Tibial nerve (tissue), 4 donors: ENCODE measurements around the gene RUSC2. TPM values are rescaled to one million over a fixed set of nuclear protein-coding genes. Genes with fewer than 3 reads are reported as not detected.

Experiments
- DNase-seq, 2 donors: peaks; one replicate each; pipeline ENCODE4 v3.0.0-alpha.2; 2019; ENCODE audit warnings: low spot score in 2 of 2
- H3K27ac ChIP-seq, 4 donors: fragments of 200-600 bp; sonication (generic) in 3 of 4; one replicate each; pipeline ENCODE4 v1.5.1; 2017 to 2019; ENCODE audit warnings: mild to moderate bottlenecking in 1 of 4
- H3K27me3 ChIP-seq, 2 donors: fragments of 200-600 bp; sonication (generic) in 1 of 2; one replicate each; pipeline versions ENCODE4 v1.5.1 to v1.6.0; 2017 to 2019
- H3K36me3 ChIP-seq, 3 donors: fragments of 200-600 bp; sonication (generic); one replicate each; pipeline ENCODE4 v1.5.1; 2018 to 2019
- H3K4me1 ChIP-seq, 4 donors: fragments of 200-600 bp; sonication (generic) in 3 of 4; one replicate each; pipeline ENCODE4 v1.5.1; 2017 to 2019
- H3K4me3 ChIP-seq, 4 donors: fragments of 200-600 bp; sonication (generic) in 3 of 4; one replicate each; pipeline ENCODE4 v1.5.1; 2017 to 2019; ENCODE audit warnings: mild to moderate bottlenecking in 1 of 4, moderate library complexity in 1 of 4
- H3K9me3 ChIP-seq, 4 donors: fragments of 200-600 bp; sonication (generic) in 3 of 4; one replicate each; pipeline ENCODE4 v1.5.1; 2017 to 2019
- CTCF ChIP-seq, 5 experiments: fragments of 200-600 bp in 3 of 5; fragments of 450-650 bp in 2 of 5; sonication (generic) in 3 of 5; IDR thresholded peaks; one replicate each; pipeline ENCODE4 v1.5.1; 2016 to 2019; ENCODE audit warnings: antibody characterized with exemption in 5 of 5, mild to moderate bottlenecking in 3 of 5, moderate library complexity in 2 of 5
- EP300 ChIP-seq, 2 donors: sonication (generic); formaldehyde crosslinking; IDR thresholded peaks; one replicate each; pipeline ENCODE4 v1.6.1; 2017; ENCODE audit warnings: antibody characterized with exemption in 2 of 2, mild to moderate bottlenecking in 1 of 2
- POLR2A ChIP-seq, 2 donors: fragments of 450-650 bp; IDR thresholded peaks; one replicate each; pipeline ENCODE4 v1.6.1; 2017; ENCODE audit warnings: antibody characterized with exemption in 2 of 2, mild to moderate bottlenecking in 2 of 2, moderate library complexity in 2 of 2
- WGBS, 2 donors: methylation state at CpG; one replicate each; pipeline ENCODE4 v1.1.5; 2018; 5-methylcytosine and 5-hydroxymethylcytosine counted together
- total RNA-seq, 4 donors: library from RNA; depleted of rRNA; stranded (reverse); fragments of >200 nt; gene quantifications; one replicate each; pipeline ENCODE4 v1.1.0, GENCODE V29; 2016

RUSC2 gene
- total RNA-seq, 4 donors from 2014 or later: 28.8 to 39.3 (median 35.4) TPM

DNA sequence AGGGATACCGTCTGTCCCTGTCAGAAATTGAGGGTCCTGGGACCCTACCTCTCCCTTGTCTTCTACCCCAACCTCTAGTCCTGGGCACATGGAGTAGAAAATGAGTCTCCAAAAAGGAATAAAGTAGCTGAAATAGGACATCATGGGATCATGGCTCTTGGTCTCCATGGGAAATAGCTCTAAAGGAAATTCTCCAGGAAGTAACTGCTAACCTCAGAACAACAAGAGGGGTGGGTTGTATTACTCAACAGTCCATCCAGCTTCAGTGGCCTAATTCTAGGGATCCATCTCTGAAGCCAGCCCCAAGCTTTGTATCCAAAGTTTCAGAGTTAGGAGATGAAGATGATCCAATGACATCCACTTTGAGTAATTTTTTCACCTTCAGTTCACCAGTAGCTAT, 11.0 kb upstream of the RUSC2 start:
- no peak for DNase-seq
- TF ChIP-seq EP300 (IDR thresholded peaks at IDR 0.05) (no peak), POLR2A (IDR thresholded peaks at IDR 0.05) (no peak), CTCF (IDR thresholded peaks at IDR 0.05) (no peak)
- H3K27ac ChIP-seq: no peak overlapping the region
- peaks cover 0 to 10% (median 0%) of the 10 kb centered on the region in 4 donors for H3K4me1 ChIP-seq
- no peaks in the 10 kb centered on the region for H3K27me3 ChIP-seq
- WGBS, 2 donors: 55 to 75% methylated on average over 1 of the region's 1 CpG
- H3K36me3 ChIP-seq: no peaks in the 10 kb centered on the region
- no peaks in the 10 kb centered on the region for H3K9me3 ChIP-seq
- no peak overlapping the region for H3K4me3 ChIP-seq

DNA sequence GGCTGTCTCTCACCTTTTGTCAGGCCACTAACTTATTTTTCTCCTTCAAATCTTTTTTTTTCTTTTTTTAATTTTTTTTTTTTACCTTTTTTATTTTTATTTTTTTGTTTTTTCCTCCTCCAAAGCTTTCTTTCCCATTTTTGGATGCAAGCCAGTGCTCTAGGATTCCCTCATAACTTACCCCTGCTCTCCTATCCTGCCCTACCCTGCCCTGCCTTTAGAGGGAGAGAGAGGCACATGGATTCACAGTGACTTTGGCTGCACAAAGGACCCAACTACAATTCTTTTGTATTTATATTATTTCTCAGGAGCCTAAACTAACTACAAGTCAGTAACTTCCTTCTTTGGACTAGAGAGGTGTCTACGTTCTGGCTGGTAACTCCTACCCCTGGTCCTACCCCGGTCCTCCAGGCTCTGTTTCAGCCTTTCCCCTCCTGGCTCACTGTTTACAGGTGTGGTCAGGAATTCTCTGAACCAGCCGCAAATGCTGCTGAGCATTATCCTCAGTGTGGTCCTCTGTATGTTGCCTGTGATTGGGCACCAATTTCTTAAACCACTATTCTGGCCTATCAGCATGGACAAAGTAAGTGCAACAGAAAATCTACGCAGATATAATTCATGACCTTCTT, 8.4 kb upstream of the RUSC2 start:
- TF ChIP-seq CTCF (IDR thresholded peaks at IDR 0.05) (peak; percentile 37 to 56 (median 42)), EP300 (IDR thresholded peaks at IDR 0.05) (no peak)
- H3K36me3 ChIP-seq: no peaks in the 10 kb centered on the region
- no peak overlapping the region for H3K4me3 ChIP-seq
- 86 to 91% methylated on average over 4 of the region's 4 CpGs for WGBS, 2 donors
- peak in 1 of 2 donors; percentile 55 for DNase-seq
- no peaks in the 10 kb centered on the region for H3K9me3 ChIP-seq
- peaks cover 0 to 10% (median 0%) of the 10 kb centered on the region in 4 donors for H3K4me1 ChIP-seq
- H3K27me3 ChIP-seq: no peaks in the 10 kb centered on the region
- H3K27ac ChIP-seq: no peak overlapping the region

GRCh38 chr9:35482071-35482470, 7.8 kb upstream of the RUSC2 start:
- H3K9me3 ChIP-seq: no peaks in the 10 kb centered on the region
- 66 to 72% methylated on average over 3 of the region's 3 CpGs for WGBS, 2 donors
- no peak overlapping the region for H3K27ac ChIP-seq
- H3K36me3 ChIP-seq: no peaks in the 10 kb centered on the region
- no peak for TF ChIP-seq POLR2A (IDR thresholded peaks at IDR 0.05)
- no peak for TF ChIP-seq CTCF (IDR thresholded peaks at IDR 0.05)
- TF ChIP-seq EP300 (IDR thresholded peaks at IDR 0.05): no peak
- no peaks in the 10 kb centered on the region for H3K27me3 ChIP-seq
- DNase-seq: no peak
- H3K4me1 ChIP-seq: peaks cover 0 to 5% (median 0%) of the 10 kb centered on the region in 4 donors
- no peak overlapping the region for H3K4me3 ChIP-seq

DNA sequence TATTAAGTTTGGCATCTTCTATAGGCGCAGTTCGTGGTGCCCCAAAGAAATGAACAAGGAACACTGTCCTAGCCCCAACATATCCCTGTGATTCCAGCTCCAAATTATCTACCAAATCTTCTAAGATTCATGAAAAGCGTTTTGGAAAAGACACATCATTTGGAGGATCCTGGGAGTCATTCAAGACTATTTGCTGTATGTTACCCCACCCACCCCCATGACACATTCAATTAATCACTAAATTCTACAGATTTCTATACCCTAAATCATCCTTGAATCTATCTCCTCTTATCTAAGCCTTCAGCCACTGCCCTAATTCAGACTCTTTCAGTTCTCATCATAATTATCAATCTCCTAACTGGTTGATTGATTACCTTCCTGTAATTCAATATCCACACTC, 5.5 kb upstream of the RUSC2 start:
- WGBS, 2 donors: 87 to 90% methylated on average over 3 of the region's 3 CpGs
- TF ChIP-seq EP300 (IDR thresholded peaks at IDR 0.05): no peak
- TF ChIP-seq POLR2A (IDR thresholded peaks at IDR 0.05): no peak
- no peak for TF ChIP-seq CTCF (IDR thresholded peaks at IDR 0.05)

DNA sequence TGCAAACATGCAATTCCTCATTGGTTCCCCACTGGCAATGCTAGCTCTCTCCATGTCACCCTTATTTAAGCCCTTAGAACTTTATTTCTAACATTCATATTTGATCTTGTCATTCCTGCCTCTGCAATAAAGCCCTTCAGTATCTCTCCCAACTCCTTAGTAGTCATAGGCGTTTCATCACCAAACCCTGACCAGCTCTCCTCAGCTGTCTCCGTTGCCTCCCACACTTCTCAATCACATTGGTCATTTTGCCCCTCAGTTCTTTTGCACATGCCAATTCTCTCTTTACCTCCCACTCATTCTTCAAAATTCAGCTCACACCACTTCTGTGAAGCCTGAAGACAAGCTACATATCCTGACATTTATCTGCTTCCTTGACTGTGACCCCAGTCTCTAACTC, 2.8 kb upstream of the RUSC2 start:
- no peaks in the 10 kb centered on the region for H3K27me3 ChIP-seq
- H3K4me1 ChIP-seq: peaks cover 0 to 29% (median 5%) of the 10 kb centered on the region in 4 donors
- H3K9me3 ChIP-seq: no peaks in the 10 kb centered on the region
- TF ChIP-seq EP300 (IDR thresholded peaks at IDR 0.05) (no peak), CTCF (IDR thresholded peaks at IDR 0.05) (no peak), POLR2A (IDR thresholded peaks at IDR 0.05) (no peak)
- DNase-seq: no peak
- no peak overlapping the region for H3K4me3 ChIP-seq
- 74 to 86% methylated on average over 2 of the region's 2 CpGs for WGBS, 2 donors
- H3K27ac ChIP-seq: no peak overlapping the region
- no peaks in the 10 kb centered on the region for H3K36me3 ChIP-seq

More for the DNA sequence above, 5.5 kb upstream of the RUSC2 start:
- DNase-seq: no peak
- Histone ChIP-seq H3K36me3 (no peaks in the 10 kb centered on the region), H3K4me1 (peaks cover 0 to 16% (median 0%) of the 10 kb centered on the region in 4 donors), H3K27me3 (no peaks in the 10 kb centered on the region), H3K27ac (no peak overlapping the region), H3K4me3 (no peak overlapping the region), H3K9me3 (no peaks in the 10 kb centered on the region)
